ENCODE data around the gene CDR2L. TPM values are rescaled to one million over a fixed set of nuclear protein-coding genes. Genes with fewer than 3 reads are reported as not detected.

The CDR2L gene
- polyA plus RNA-seq, 1 of the 3 experiments (the other 2 are of a cell fraction) = 21.2 TPM

DNA sequence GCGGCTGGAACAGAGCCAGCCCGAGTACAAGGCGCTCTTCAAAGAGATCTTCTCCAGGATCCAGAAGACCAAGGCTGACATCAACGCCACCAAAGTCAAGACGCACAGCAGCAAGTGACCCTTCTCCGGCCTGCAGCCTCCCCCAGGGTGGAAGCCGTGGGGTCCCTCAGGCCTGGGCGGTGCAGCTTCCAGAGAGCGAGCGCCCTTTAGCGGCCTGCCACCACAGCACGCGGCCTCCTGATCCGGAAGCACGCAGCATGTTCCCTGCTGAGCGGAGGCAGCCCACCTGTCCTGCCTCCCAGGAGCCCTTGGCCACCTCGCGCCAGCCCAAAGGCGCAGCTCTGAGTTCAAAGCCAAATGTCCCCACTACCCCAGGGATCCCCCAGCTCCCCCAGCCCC, 16.5 kb downstream of the CDR2L start:
- H3K9me3 ChIP-seq = no peaks in the 10 kb centered on the region
- no peak overlapping the region for H3K9ac ChIP-seq
- peak; percentile 17 for DNase-seq
- POLR2A ChIA-PET = interaction anchor here (5.3 kb wide), 1 partner anchor 14 kb away, joined by 23 read pairs; no protein-coding TSS in a partner anchor
- no peaks in the 10 kb centered on the region for H3K79me2 ChIP-seq (ENCODE audit: insufficient read depth)
- H3K36me3 ChIP-seq (replicated peaks in 1 of 2; ENCODE audit: control insufficient read depth in 1 of 2, insufficient read depth in 2 of 2, low read length in 1 of 2) = peaks cover 24 to 32% of the 10 kb centered on the region in 2 experiments
- CTCF ChIA-PET = interaction anchor here (1.4 to 19.8 kb wide), 4 partner anchors 8 to 44 kb away, joined by 3 to 295 read pairs (median 16); partner anchors contain the start of gene MRPL58
- TF ChIP-seq RAD21 (IDR thresholded peaks at IDR 0.05; ENCODE audit: low read length) (no peak), FOSL2 (IDR thresholded peaks at IDR 0.05; ENCODE audit: borderline replicate concordance, low read depth) (no peak), MEF2A (IDR thresholded peaks at IDR 0.05; ENCODE audit: borderline replicate concordance, low read depth) (no peak), NRF1 (IDR thresholded peaks at IDR 0.05; ENCODE audit: low read depth, low read length) (no peak), MXI1 (IDR thresholded peaks at IDR 0.05; ENCODE audit: low read depth, low read length) (no peak), RFX5 (IDR thresholded peaks at IDR 0.05; ENCODE audit: low read length) (no peak), EP300 (IDR thresholded peaks at IDR 0.05; ENCODE audit: borderline replicate concordance in 1 of 2, low read depth in 1 of 2, low read length in 1 of 2) (no peak), GABPA (IDR thresholded peaks at IDR 0.05; ENCODE audit: low read depth) (no peak)
- TF ChIP-seq, protein P1, sequence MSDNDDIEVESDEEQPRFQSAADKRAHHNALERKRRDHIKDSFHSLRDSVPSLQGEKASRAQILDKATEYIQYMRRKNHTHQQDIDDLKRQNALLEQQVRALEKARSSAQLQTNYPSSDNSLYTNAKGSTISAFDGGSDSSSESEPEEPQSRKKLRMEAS (IDR thresholded peaks at IDR 0.05; ENCODE audit: low read depth) = no peak
- WGBS (ENCODE audit: low lambda C conversion rate) = 93% methylated on average over 16 of the region's 19 CpGs
- no peaks in the 10 kb centered on the region for H3K27me3 ChIP-seq (ENCODE audit: insufficient read depth)
- no peaks in the 10 kb centered on the region for H3F3A ChIP-seq (replicated peaks; ENCODE audit: insufficient read depth)
- no peak overlapping the region for H2AFZ ChIP-seq (ENCODE audit: low read depth)
- no peaks in the 10 kb centered on the region for H4K20me1 ChIP-seq (ENCODE audit: insufficient read depth)
- no peaks in the 10 kb centered on the region for H3K4me1 ChIP-seq (ENCODE audit: control insufficient read depth in 1 of 2, insufficient read depth in 2 of 2, low read depth in 1 of 2, low read length in 1 of 2)
- no peaks in the 10 kb centered on the region for H3K9me2 ChIP-seq
- no peak overlapping the region for H3K4me3 ChIP-seq (ENCODE audit: low read depth in 2 of 2, low read length in 1 of 2)
- H3K4me2 ChIP-seq = no peak overlapping the region
- H3K27ac ChIP-seq (ENCODE audit: low read depth in 2 of 2, low read length in 1 of 2) = no peak overlapping the region

DNA sequence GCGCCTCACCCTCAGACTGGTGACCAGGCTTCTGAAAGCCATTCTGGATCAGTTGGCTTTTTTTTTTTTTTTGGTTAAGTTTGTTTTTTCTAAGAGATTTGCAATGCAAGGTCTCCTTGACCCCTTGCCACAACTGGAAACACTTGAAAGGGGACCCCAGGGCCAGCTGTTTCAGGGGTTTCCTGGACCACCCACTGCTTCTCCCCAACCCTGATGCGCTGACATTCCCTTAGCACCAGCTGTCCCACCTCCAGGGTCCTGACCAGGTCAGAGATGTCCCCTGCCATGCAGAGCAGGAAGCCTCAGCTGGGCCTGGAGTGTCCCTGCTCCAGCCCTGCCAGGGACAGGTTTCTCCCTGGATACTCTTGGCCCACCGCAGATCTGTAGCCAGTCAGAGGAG, 16.9 kb downstream of the CDR2L start:
- Histone ChIP-seq H3K27ac (ENCODE audit: low read depth in 2 of 2, low read length in 1 of 2) (no peak overlapping the region), H3F3A (replicated peaks; ENCODE audit: insufficient read depth) (no peaks in the 10 kb centered on the region), H3K9ac (no peak overlapping the region), H3K9me2 (no peaks in the 10 kb centered on the region), H2AFZ (ENCODE audit: low read depth) (no peak overlapping the region), H3K36me3 (replicated peaks in 1 of 2; ENCODE audit: control insufficient read depth in 1 of 2, insufficient read depth in 2 of 2, low read length in 1 of 2) (peaks cover 23 to 32% of the 10 kb centered on the region in 2 experiments), H3K79me2 (ENCODE audit: insufficient read depth) (no peaks in the 10 kb centered on the region), H3K4me1 (ENCODE audit: control insufficient read depth in 1 of 2, insufficient read depth in 2 of 2, low read depth in 1 of 2, low read length in 1 of 2) (no peaks in the 10 kb centered on the region), H3K4me3 (ENCODE audit: low read depth in 2 of 2, low read length in 1 of 2) (no peak overlapping the region), H3K4me2 (no peak overlapping the region), H3K27me3 (ENCODE audit: insufficient read depth) (no peaks in the 10 kb centered on the region), H3K9me3 (no peaks in the 10 kb centered on the region), H4K20me1 (ENCODE audit: insufficient read depth) (no peaks in the 10 kb centered on the region)
- ChIA-PET POLR2A (interaction anchor here (5.3 kb wide), 1 partner anchor 15 kb away, joined by 23 read pairs; no protein-coding TSS in a partner anchor), CTCF (interaction anchor here (1.0 to 19.8 kb wide), 5 partner anchors 8 to 44 kb away, joined by 3 to 295 read pairs (median 4); partner anchors contain the start of gene MRPL58)
- WGBS (ENCODE audit: low lambda C conversion rate) = 98% methylated on average over 3 of the region's 3 CpGs
- TF ChIP-seq TCF12 (IDR thresholded peaks at IDR 0.05) = no peak
- TF ChIP-seq EP300 (IDR thresholded peaks at IDR 0.05; ENCODE audit: borderline replicate concordance in 1 of 2, low read depth in 1 of 2, low read length in 1 of 2) = no peak
- no peak for TF ChIP-seq TAF1 (IDR thresholded peaks at IDR 0.05; ENCODE audit: borderline replicate concordance, low read depth, low read length)
- TF ChIP-seq FOXM1 (IDR thresholded peaks at IDR 0.05; ENCODE audit: low read depth) = no peak
- no peak for TF ChIP-seq NRF1 (IDR thresholded peaks at IDR 0.05; ENCODE audit: low read depth, low read length)
- no peak for TF ChIP-seq YY1 (IDR thresholded peaks at IDR 0.05; ENCODE audit: low read depth)
- no peak for TF ChIP-seq RXRA (IDR thresholded peaks at IDR 0.05; ENCODE audit: borderline replicate concordance, low read depth)
- no peak for TF ChIP-seq MXI1 (IDR thresholded peaks at IDR 0.05; ENCODE audit: low read depth, low read length)
- no peak for TF ChIP-seq RCOR1 (IDR thresholded peaks at IDR 0.05; ENCODE audit: low read length)
- TF ChIP-seq, protein P2, sequence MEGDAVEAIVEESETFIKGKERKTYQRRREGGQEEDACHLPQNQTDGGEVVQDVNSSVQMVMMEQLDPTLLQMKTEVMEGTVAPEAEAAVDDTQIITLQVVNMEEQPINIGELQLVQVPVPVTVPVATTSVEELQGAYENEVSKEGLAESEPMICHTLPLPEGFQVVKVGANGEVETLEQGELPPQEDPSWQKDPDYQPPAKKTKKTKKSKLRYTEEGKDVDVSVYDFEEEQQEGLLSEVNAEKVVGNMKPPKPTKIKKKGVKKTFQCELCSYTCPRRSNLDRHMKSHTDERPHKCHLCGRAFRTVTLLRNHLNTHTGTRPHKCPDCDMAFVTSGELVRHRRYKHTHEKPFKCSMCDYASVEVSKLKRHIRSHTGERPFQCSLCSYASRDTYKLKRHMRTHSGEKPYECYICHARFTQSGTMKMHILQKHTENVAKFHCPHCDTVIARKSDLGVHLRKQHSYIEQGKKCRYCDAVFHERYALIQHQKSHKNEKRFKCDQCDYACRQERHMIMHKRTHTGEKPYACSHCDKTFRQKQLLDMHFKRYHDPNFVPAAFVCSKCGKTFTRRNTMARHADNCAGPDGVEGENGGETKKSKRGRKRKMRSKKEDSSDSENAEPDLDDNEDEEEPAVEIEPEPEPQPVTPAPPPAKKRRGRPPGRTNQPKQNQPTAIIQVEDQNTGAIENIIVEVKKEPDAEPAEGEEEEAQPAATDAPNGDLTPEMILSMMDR (IDR thresholded peaks at IDR 0.05) = no peak
- no peak for TF ChIP-seq TEAD4 (IDR thresholded peaks at IDR 0.05; ENCODE audit: borderline replicate concordance, insufficient read depth)
- TF ChIP-seq MEF2A (IDR thresholded peaks at IDR 0.05; ENCODE audit: borderline replicate concordance, low read depth) = no peak
- TF ChIP-seq, protein P3, sequence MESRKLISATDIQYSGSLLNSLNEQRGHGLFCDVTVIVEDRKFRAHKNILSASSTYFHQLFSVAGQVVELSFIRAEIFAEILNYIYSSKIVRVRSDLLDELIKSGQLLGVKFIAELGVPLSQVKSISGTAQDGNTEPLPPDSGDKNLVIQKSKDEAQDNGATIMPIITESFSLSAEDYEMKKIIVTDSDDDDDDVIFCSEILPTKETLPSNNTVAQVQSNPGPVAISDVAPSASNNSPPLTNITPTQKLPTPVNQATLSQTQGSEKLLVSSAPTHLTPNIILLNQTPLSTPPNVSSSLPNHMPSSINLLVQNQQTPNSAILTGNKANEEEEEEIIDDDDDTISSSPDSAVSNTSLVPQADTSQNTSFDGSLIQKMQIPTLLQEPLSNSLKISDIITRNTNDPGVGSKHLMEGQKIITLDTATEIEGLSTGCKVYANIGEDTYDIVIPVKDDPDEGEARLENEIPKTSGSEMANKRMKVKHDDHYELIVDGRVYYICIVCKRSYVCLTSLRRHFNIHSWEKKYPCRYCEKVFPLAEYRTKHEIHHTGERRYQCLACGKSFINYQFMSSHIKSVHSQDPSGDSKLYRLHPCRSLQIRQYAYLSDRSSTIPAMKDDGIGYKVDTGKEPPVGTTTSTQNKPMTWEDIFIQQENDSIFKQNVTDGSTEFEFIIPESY (IDR thresholded peaks at IDR 0.05; ENCODE audit: borderline replicate concordance, low read depth) = no peak
- no peak for TF ChIP-seq GABPA (IDR thresholded peaks at IDR 0.05; ENCODE audit: low read depth)
- TF ChIP-seq RFX5 (IDR thresholded peaks at IDR 0.05; ENCODE audit: low read length) = no peak
- TF ChIP-seq FOSL2 (IDR thresholded peaks at IDR 0.05; ENCODE audit: borderline replicate concordance, low read depth) = no peak
- DNase-seq = no peak
